Measurements from ENCODE around the gene HNMT.

DNA sequence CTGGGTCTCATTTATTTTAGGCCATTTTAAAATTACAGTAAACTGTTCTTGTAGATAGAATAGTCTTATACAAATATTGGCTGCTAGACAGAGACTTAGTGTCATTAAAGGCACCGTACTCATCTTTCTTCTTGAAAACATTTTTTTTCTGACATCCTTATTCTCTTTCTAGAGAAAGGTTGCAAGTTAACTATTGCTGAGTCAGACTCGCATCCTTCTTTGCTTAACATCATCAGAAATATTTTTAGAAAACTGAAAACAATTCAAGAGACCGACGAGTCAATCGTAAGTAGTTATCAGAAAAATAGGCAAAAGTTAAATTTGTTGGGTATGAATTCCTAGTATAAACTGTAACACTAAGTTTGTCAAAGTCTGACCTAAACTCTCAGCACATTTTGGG, 72.2 kb downstream of the HNMT start:
- no peak for TF ChIP-seq POLR2A (IDR thresholded peaks at IDR 0.05)
- TF ChIP-seq, protein P1, sequence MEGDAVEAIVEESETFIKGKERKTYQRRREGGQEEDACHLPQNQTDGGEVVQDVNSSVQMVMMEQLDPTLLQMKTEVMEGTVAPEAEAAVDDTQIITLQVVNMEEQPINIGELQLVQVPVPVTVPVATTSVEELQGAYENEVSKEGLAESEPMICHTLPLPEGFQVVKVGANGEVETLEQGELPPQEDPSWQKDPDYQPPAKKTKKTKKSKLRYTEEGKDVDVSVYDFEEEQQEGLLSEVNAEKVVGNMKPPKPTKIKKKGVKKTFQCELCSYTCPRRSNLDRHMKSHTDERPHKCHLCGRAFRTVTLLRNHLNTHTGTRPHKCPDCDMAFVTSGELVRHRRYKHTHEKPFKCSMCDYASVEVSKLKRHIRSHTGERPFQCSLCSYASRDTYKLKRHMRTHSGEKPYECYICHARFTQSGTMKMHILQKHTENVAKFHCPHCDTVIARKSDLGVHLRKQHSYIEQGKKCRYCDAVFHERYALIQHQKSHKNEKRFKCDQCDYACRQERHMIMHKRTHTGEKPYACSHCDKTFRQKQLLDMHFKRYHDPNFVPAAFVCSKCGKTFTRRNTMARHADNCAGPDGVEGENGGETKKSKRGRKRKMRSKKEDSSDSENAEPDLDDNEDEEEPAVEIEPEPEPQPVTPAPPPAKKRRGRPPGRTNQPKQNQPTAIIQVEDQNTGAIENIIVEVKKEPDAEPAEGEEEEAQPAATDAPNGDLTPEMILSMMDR (IDR thresholded peaks at IDR 0.05), result no peak

All from heart left ventricle (tissue), 13 donors.